ENCODE measurements around the gene SWI5. TPM values are rescaled to one million over a fixed set of nuclear protein-coding genes. Genes with fewer than 3 reads are reported as not detected.

The SWI5 gene
- total and polyA plus RNA-seq, 7 donors = 10.0 to 24.7 (median 20.1) TPM

GRCh38 chr9:128280084-128280622 lies 4.1 kb downstream of the SWI5 start:
- 87 to 94% (median 92%) methylated on average over 4 to 5 of the region's 5 CpGs for WGBS, 3 donors
- Histone ChIP-seq H3K27ac (no peak overlapping the region), H3K36me3 (ENCODE audit: insufficient read depth in 1 of 2, low read depth in 1 of 2) (peaks cover 0 to 9% of the 10 kb centered on the region in 2 donors), H3K9me3 (no peaks in the 10 kb centered on the region), H3K4me3 (no peak overlapping the region), H3K4me1 (peaks cover 12% of the 10 kb centered on the region), H3K27me3 (ENCODE audit: insufficient read depth in 3 of 3, low read length in 2 of 3) (no peaks in the 10 kb centered on the region)
- intact Hi-C loops (cut with DNase I) = no loop called here
- TF ChIP-seq CTCF (IDR thresholded peaks at IDR 0.05) = no peak
- DNase-seq (no peak), ATAC-seq (no peak)

- Histone ChIP-seq H3K4me3 (no peak overlapping the region), H3K27me3 (ENCODE audit: insufficient read depth in 3 of 3, low read length in 2 of 3) (no peaks in the 10 kb centered on the region), H3K27ac (no peak overlapping the region), H3K9me3 (no peaks in the 10 kb centered on the region), H3K36me3 (ENCODE audit: insufficient read depth in 1 of 2, low read depth in 1 of 2) (peaks cover 0 to 28% of the 10 kb centered on the region in 2 donors), H3K4me1 (peaks cover 1% of the 10 kb centered on the region)
- ATAC-seq (no peak), DNase-seq (no peak)
- intact Hi-C loops (cut with DNase I) = no loop called here
- no peak for TF ChIP-seq CTCF (IDR thresholded peaks at IDR 0.05)
- 95 to 97% (median 96%) methylated on average over 6 of the region's 6 CpGs for WGBS, 3 donors
Observed at GRCh38 chr9:128282500-128282899, 6.4 kb downstream of the SWI5 start.

GRCh38 chr9:128285033-128285784 lies 9.1 kb downstream of the SWI5 start:
- no peaks in the 10 kb centered on the region for H3K27me3 ChIP-seq (ENCODE audit: insufficient read depth in 3 of 3, low read length in 2 of 3)
- H3K9me3 ChIP-seq = no peaks in the 10 kb centered on the region
- ATAC-seq (no peak), DNase-seq (no peak)
- H3K27ac ChIP-seq = no peak overlapping the region
- 90 to 94% (median 91%) methylated on average over 12 of the region's 12 CpGs for whole genome bisulfite sequencing, 3 donors
- no peak for TF ChIP-seq CTCF (IDR thresholded peaks at IDR 0.05)
- H3K4me1 ChIP-seq = no peaks in the 10 kb centered on the region
- intact Hi-C loops (cut with DNase I) = no loop called here
- peaks cover 0 to 37% of the 10 kb centered on the region in 2 donors for H3K36me3 ChIP-seq (ENCODE audit: insufficient read depth in 1 of 2, low read depth in 1 of 2)
- no peak overlapping the region for H3K4me3 ChIP-seq

GRCh38 chr9:128286440-128286839 lies 10.4 kb downstream of the SWI5 start:
- Histone ChIP-seq H3K27me3 (ENCODE audit: insufficient read depth in 3 of 3, low read length in 2 of 3) (no peaks in the 10 kb centered on the region), H3K27ac (no peak overlapping the region), H3K4me3 (no peak overlapping the region), H3K9me3 (no peaks in the 10 kb centered on the region), H3K36me3 (ENCODE audit: insufficient read depth in 1 of 2, low read depth in 1 of 2) (peaks cover 0 to 36% of the 10 kb centered on the region in 2 donors), H3K4me1 (no peaks in the 10 kb centered on the region)
- TF ChIP-seq CTCF (IDR thresholded peaks at IDR 0.05) = no peak
- DNase-seq = no peak
- 42 to 46% (median 45%) methylated on average over 6 of the region's 6 CpGs for WGBS, 3 donors
- intact Hi-C loops (cut with DNase I) = no loop called here
- ATAC-seq = no peak

Data from psoas muscle (tissue), 8 donors.